Suprapubic skin (tissue), 4 donors: ENCODE results near the gene CROCC2. TPM values are rescaled to one million over a fixed set of nuclear protein-coding genes. Genes with fewer than 3 reads are reported as not detected.

ENCODE experiments used
- DNase-seq, 2 donors: peaks; one replicate each; pipeline ENCODE4 v3.0.0-alpha.2; 2019; ENCODE audit warnings: low spot score in 2 of 2
- H3K27ac ChIP-seq: fragments of 200-600 bp; sonication (generic); one replicate; pipeline ENCODE4 v1.5.1; 2019
- H3K27me3 ChIP-seq: fragments of 200-600 bp; sonication (generic); one replicate; pipeline ENCODE4 v1.5.1; 2019
- H3K36me3 ChIP-seq: fragments of 200-600 bp; sonication (generic); one replicate; pipeline ENCODE4 v1.5.1; 2019
- H3K4me1 ChIP-seq: fragments of 200-600 bp; sonication (generic); one replicate; pipeline ENCODE4 v1.5.1; 2019
- H3K4me3 ChIP-seq: fragments of 200-600 bp; sonication (generic); one replicate; pipeline ENCODE4 v1.5.1; 2019; ENCODE audit warnings: mild to moderate bottlenecking
- H3K9me3 ChIP-seq: fragments of 200-600 bp; sonication (generic); one replicate; pipeline ENCODE4 v1.5.1; 2019
- EP300 ChIP-seq: sonication (generic); formaldehyde crosslinking; IDR thresholded peaks from one replicate; pipeline ENCODE4 v1.6.1; 2017; ENCODE audit warnings: antibody characterized with exemption
- POLR2A ChIP-seq, 2 donors: fragments of 450-650 bp; IDR thresholded peaks; one replicate each; pipeline ENCODE4 v1.6.1; 2017; ENCODE audit warnings: antibody characterized with exemption in 2 of 2, mild to moderate bottlenecking in 2 of 2, moderate library complexity in 2 of 2
- POLR2AphosphoS5 ChIP-seq, 3 donors: sonication (generic); formaldehyde crosslinking; IDR thresholded peaks; one replicate each; pipeline ENCODE4 v1.6.1; 2017; ENCODE audit warnings: antibody characterized with exemption in 3 of 3
- WGBS: methylation state at CpG from one replicate; pipeline ENCODE4 v1.1.5; 2018; 5-methylcytosine and 5-hydroxymethylcytosine counted together
- total RNA-seq, 4 donors: library from RNA; depleted of rRNA; stranded (reverse); fragments of >200 nt; gene quantifications; one replicate each; pipeline ENCODE4 v1.1.0, GENCODE V29; 2016
- TF ChIP-seq, protein P1 (sequence below), 2 donors: fragments of 200-600 bp in 1 of 2; fragments of 450-650 bp in 1 of 2; sonication (generic) in 1 of 2; IDR thresholded peaks; one replicate each; pipeline ENCODE4 v1.5.1; 2016 to 2019; ENCODE audit warnings: antibody characterized with exemption in 2 of 2, mild to moderate bottlenecking in 1 of 2, moderate library complexity in 1 of 2

Gene CROCC2
- total RNA-seq, 4 donors from 2014 or later: not detected

DNA sequence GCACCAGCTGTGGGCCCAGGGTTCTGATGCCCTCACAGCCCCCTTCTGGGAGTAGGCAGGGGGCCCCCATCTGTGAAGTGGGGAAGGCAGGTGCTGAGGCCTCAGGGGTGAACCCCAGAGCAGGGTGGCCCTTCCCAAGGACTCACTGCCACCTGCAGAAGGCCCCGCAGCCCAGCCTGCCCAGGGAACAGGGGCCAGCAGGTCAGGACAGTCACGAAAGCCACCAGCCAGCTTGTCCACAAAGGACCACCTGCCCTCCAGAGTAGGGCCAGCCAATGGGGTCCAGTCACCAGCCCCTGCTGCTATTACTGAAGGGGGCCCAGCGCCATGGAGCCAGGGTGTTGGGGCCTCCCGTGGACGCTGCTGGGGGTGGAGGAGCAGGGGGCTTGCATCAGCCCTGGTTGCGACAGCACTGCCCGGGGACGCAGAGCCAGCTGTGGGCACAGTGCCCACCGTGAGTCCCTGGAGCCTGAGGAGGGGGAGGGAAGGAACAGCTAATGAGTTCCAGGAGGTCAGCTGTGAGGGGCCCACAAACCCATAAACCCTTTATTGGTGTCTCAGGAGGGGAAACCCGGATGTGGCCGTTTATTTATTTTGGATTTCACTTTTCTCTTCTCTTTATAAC, 80.8 kb downstream of the CROCC2 start:
- Histone ChIP-seq H3K27ac (peak overlapping the region; percentile 75), H3K4me3 (no peak overlapping the region), H3K36me3 (no peaks in the 10 kb centered on the region), H3K9me3 (no peaks in the 10 kb centered on the region), H3K27me3 (peaks cover 17% of the 10 kb centered on the region), H3K4me1 (peaks cover 35% of the 10 kb centered on the region)
- 14% methylated on average over 2 of the region's 11 CpGs for WGBS
- DNase-seq: peak; percentile 88 to 91
- no peak for TF ChIP-seq EP300
- TF ChIP-seq POLR2AphosphoS5 (IDR thresholded peaks at IDR 0.05): peak; percentile 48 to 69 (median 55)
- TF ChIP-seq, protein P1, sequence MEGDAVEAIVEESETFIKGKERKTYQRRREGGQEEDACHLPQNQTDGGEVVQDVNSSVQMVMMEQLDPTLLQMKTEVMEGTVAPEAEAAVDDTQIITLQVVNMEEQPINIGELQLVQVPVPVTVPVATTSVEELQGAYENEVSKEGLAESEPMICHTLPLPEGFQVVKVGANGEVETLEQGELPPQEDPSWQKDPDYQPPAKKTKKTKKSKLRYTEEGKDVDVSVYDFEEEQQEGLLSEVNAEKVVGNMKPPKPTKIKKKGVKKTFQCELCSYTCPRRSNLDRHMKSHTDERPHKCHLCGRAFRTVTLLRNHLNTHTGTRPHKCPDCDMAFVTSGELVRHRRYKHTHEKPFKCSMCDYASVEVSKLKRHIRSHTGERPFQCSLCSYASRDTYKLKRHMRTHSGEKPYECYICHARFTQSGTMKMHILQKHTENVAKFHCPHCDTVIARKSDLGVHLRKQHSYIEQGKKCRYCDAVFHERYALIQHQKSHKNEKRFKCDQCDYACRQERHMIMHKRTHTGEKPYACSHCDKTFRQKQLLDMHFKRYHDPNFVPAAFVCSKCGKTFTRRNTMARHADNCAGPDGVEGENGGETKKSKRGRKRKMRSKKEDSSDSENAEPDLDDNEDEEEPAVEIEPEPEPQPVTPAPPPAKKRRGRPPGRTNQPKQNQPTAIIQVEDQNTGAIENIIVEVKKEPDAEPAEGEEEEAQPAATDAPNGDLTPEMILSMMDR (IDR thresholded peaks at IDR 0.05): no peak
- TF ChIP-seq POLR2A (IDR thresholded peaks at IDR 0.05): no peak

DNA sequence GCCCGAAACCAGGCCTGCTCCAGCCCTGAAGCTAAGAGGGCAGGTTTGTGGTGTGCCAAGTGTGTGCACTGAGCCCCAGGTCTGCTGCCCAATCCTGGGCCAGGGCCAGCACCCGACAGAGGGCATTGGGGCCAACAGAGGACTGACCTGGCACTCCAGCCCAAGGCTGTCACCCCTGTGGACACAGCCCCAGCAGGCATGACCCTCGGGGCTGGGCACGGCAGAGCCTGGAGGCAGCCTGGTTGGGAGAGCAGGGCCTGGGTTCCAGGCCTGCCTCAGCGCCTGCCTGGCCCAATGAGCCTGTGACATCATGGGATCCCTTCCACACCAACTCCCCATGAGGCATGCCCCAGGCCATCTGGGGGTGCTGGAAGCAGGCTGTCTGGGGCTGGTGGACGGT, 81.5 kb downstream of the CROCC2 start:
- peaks cover 12% of the 10 kb centered on the region for H3K27me3 ChIP-seq
- no peaks in the 10 kb centered on the region for H3K36me3 ChIP-seq
- H3K4me1 ChIP-seq: peaks cover 41% of the 10 kb centered on the region
- peak; percentile 60 to 72 for DNase-seq
- WGBS: 70% methylated on average over 1 of the region's 6 CpGs
- TF ChIP-seq POLR2A (IDR thresholded peaks at IDR 0.05): no peak
- H3K9me3 ChIP-seq: no peaks in the 10 kb centered on the region
- H3K4me3 ChIP-seq: no peak overlapping the region
- peak overlapping the region; percentile 75 for H3K27ac ChIP-seq

DNA sequence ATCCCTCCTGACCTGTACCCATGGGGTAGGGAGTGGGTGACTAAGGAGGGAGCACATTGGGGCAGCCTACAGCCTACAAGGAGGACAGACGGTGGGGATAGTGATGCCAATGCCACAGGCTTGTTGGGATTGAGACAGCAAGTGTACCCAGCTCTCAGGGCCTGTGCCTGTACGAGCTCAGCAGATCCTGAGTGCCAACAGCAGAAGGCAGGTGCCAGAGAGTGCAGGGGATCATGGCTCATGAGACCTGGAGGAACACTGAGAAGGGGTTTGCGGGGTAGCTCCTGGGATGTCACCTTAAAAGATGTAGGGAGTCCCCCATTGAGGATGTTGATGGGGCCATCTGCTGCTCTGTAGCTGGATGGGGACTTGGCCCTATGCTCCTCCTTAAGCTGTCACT, 82.0 kb downstream of the CROCC2 start:
- DNase-seq: peak; percentile 56 to 63
- no peaks in the 10 kb centered on the region for H3K9me3 ChIP-seq
- no peaks in the 10 kb centered on the region for H3K36me3 ChIP-seq
- peaks cover 8% of the 10 kb centered on the region for H3K27me3 ChIP-seq
- 90% methylated on average over 3 of the region's 3 CpGs for WGBS
- no peak for TF ChIP-seq POLR2AphosphoS5 (IDR thresholded peaks at IDR 0.05)
- TF ChIP-seq EP300: no peak
- no peak for TF ChIP-seq POLR2A (IDR thresholded peaks at IDR 0.05)
- TF ChIP-seq, protein P1 (IDR thresholded peaks at IDR 0.05): no peak
- peaks cover 44% of the 10 kb centered on the region for H3K4me1 ChIP-seq
- peak overlapping the region; percentile 75 for H3K27ac ChIP-seq
- H3K4me3 ChIP-seq: no peak overlapping the region

DNA sequence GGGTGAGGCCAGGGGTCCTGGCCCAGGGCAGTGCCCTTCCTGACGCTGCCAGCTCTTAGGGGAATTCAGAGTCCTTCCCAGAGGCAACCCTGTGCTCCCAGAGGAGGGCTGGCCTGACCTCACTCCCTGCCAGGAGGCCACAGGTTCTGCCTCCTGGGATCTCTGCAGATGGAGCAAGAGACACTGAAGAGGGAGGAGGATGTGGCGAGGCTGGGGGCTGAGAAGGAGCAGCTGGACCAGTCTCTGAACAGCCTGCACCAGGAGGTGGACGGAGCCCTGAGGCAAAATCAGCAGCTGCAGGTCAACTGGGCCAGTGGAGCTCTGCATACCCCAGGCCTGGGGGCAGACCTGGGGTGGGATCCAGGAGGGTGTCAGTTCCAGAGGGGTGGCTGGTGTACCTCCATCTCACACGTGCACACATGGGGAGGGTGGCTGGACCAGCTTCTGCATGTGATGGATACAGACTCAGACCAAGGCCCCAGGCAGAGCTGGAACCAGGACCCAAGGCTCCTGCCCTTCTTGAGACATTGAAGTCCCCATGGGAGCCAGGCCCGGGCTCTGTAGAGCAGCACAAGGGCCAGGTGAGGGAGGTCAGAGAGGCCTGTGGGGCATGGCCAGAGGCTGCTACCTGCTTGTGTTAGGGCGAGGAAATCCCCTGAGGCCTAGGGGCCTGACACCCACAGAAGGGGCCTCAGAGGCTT, 82.6 kb downstream of the CROCC2 start:
- peaks cover 44% of the 10 kb centered on the region for H3K4me1 ChIP-seq
- TF ChIP-seq, protein P1 (IDR thresholded peaks at IDR 0.05): no peak
- H3K27me3 ChIP-seq: peaks cover 3% of the 10 kb centered on the region
- H3K4me3 ChIP-seq: no peak overlapping the region
- no peak overlapping the region for H3K27ac ChIP-seq
- DNase-seq: peak; percentile 62 to 75
- H3K9me3 ChIP-seq: no peaks in the 10 kb centered on the region
- WGBS: 81% methylated on average over 4 of the region's 6 CpGs
- no peaks in the 10 kb centered on the region for H3K36me3 ChIP-seq

DNA sequence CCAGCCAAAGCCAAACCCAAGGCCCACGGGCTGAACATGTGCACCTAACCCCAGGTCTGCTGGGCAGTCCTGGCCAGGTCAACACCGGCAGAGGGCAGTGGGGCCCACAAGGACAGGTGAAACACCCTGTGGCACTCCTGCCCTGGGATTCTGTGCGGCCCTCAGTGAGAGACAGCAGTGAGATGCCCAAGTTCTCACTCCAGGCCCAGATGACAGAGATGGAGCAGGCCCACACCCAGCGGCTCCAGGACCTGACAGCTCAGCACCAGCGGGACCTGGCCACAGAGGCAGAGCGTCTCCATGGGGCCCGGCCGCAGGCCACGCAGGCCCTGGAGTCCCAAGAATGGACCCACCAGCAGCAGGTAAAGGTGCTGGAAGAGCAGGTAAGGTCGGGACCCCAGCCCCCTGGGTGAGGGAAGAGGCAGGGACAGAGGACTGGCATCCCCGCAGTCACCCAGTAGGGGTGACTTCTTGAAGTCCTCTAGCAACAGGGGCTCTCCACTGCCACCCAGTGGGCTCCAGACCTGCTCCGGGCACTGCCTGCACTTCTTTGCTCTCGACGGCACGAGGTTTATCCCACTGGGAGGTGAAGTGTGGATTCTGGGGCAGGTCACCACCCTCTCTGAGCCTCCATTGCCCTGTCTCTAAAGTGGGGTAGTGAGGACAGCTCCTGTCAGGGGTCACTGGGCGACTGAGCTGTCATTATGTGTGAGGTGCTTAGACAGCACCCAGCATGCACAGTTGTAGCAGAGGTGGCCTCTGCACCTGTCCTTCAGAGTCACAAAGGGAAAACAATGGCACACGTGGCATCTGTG, 83.5 kb downstream of the CROCC2 start:
- Histone ChIP-seq H3K27ac (no peak overlapping the region), H3K9me3 (no peaks in the 10 kb centered on the region)

More for the DNA sequence above, 83.5 kb downstream of the CROCC2 start:
- Histone ChIP-seq H3K27me3 (peaks cover 3% of the 10 kb centered on the region), H3K4me3 (no peak overlapping the region), H3K36me3 (no peaks in the 10 kb centered on the region), H3K4me1 (peaks cover 50% of the 10 kb centered on the region)
- peak; percentile 65 to 79 for DNase-seq
- 82% methylated on average over 11 of the region's 17 CpGs for whole genome bisulfite sequencing
- no peak for TF ChIP-seq POLR2AphosphoS5 (IDR thresholded peaks at IDR 0.05)
- TF ChIP-seq, protein P1 (IDR thresholded peaks at IDR 0.05): peak; percentile 15 to 33
